GM23338 (cell line): ENCODE results near the gene NACA2.

Source experiments
- TF ChIP-seq, protein P1 (sequence below), 2 experiments: fragments of 200-600 bp in 1 of 2; sonication (generic) in 1 of 2; conservative IDR thresholded peaks; 2 replicates each; pipeline versions ENCODE4 v1.5.1 to v1.6.1; 2016 to 2017; ENCODE audit warnings: antibody characterized with exemption in 2 of 2, low read depth in 2 of 2, mild to moderate bottlenecking in 2 of 2, moderate library complexity in 1 of 2
- TF ChIP-seq, protein P2 (sequence below): IDR thresholded peaks from one replicate; pipeline ENCODE4 v1.6.1; 2018; ENCODE audit warnings: antibody characterized with exemption; ENCODE audit not compliant: unreplicated experiment

DNA sequence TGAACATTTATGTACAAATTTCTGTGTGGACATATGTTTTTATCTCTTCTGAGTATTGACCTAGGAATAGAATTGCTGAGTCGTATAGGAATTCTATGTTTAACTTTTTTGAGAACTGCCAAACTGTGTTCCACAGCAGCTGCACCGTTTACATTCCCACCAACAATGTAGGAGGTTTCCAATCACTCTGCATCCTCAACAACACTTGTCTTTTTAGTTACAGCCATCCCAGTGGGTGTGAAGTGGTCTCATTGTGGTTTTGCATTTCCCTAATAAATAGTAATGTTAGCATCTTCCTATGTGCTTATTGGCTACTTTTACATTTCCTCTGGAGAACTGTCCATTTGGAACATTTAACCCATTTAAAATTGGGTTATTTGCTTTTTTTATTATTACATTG is 36.6 kb upstream of the NACA2 start:
- TF ChIP-seq, protein P1, sequence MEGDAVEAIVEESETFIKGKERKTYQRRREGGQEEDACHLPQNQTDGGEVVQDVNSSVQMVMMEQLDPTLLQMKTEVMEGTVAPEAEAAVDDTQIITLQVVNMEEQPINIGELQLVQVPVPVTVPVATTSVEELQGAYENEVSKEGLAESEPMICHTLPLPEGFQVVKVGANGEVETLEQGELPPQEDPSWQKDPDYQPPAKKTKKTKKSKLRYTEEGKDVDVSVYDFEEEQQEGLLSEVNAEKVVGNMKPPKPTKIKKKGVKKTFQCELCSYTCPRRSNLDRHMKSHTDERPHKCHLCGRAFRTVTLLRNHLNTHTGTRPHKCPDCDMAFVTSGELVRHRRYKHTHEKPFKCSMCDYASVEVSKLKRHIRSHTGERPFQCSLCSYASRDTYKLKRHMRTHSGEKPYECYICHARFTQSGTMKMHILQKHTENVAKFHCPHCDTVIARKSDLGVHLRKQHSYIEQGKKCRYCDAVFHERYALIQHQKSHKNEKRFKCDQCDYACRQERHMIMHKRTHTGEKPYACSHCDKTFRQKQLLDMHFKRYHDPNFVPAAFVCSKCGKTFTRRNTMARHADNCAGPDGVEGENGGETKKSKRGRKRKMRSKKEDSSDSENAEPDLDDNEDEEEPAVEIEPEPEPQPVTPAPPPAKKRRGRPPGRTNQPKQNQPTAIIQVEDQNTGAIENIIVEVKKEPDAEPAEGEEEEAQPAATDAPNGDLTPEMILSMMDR (conservative IDR thresholded peaks at IDR 0.05; ENCODE audit: low read depth in 2 of 2) = no peak
- TF ChIP-seq, protein P2, sequence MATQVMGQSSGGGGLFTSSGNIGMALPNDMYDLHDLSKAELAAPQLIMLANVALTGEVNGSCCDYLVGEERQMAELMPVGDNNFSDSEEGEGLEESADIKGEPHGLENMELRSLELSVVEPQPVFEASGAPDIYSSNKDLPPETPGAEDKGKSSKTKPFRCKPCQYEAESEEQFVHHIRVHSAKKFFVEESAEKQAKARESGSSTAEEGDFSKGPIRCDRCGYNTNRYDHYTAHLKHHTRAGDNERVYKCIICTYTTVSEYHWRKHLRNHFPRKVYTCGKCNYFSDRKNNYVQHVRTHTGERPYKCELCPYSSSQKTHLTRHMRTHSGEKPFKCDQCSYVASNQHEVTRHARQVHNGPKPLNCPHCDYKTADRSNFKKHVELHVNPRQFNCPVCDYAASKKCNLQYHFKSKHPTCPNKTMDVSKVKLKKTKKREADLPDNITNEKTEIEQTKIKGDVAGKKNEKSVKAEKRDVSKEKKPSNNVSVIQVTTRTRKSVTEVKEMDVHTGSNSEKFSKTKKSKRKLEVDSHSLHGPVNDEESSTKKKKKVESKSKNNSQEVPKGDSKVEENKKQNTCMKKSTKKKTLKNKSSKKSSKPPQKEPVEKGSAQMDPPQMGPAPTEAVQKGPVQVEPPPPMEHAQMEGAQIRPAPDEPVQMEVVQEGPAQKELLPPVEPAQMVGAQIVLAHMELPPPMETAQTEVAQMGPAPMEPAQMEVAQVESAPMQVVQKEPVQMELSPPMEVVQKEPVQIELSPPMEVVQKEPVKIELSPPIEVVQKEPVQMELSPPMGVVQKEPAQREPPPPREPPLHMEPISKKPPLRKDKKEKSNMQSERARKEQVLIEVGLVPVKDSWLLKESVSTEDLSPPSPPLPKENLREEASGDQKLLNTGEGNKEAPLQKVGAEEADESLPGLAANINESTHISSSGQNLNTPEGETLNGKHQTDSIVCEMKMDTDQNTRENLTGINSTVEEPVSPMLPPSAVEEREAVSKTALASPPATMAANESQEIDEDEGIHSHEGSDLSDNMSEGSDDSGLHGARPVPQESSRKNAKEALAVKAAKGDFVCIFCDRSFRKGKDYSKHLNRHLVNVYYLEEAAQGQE = no peak
